Upper lobe of left lung (tissue), 4 donors: ENCODE data around the gene TNS1.

Source experiments
- CTCF ChIP-seq, 6 experiments: fragments of 450-650 bp in 4 of 6; fragments of 200-600 bp in 2 of 6; sonication (generic) in 2 of 6; IDR thresholded peaks; one replicate each; pipeline ENCODE4 v1.5.1; 2016 to 2019; ENCODE audit warnings: antibody characterized with exemption in 6 of 6
- POLR2A ChIP-seq, 4 donors: fragments of 450-650 bp; IDR thresholded peaks; one replicate each; pipeline ENCODE4 v1.5.1; 2016 to 2017; ENCODE audit warnings: antibody characterized with exemption in 4 of 4, mild to moderate bottlenecking in 2 of 4
- POLR2AphosphoS5 ChIP-seq, 2 donors: sonication (generic); formaldehyde crosslinking; IDR thresholded peaks; one replicate each; pipeline ENCODE4 v1.5.1; 2017; ENCODE audit warnings: antibody characterized with exemption in 2 of 2

GRCh38 chr2:217864963-217865772, 137.6 kb downstream of the TNS1 start:
- TF ChIP-seq CTCF (IDR thresholded peaks at IDR 0.05) (no peak), POLR2A (IDR thresholded peaks at IDR 0.05) (no peak), POLR2AphosphoS5 (IDR thresholded peaks at IDR 0.05) (no peak)
